HTR-8/SVneo (cell line): ENCODE results near the gene CD300LF.

ENCODE experiments used
- DNase-seq: peaks from one replicate; pipeline ENCODE4 v3.0.0; 2011; ENCODE audit warnings: low spot score, mixed read lengths; ENCODE audit not compliant: insufficient read length
- FAIRE-seq: peaks from 2 replicates; lab custom pipeline; 2011; peaks lifted over from hg19 to GRCh38; lab: Jason Lieb, UNC

Gene CD300LF

GRCh38 chr17:74698069-74698468 lies 14.7 kb downstream of the CD300LF start:
- FAIRE-seq (no peak), DNase-seq (no peak)

GRCh38 chr17:74697515-74697914 lies 15.2 kb downstream of the CD300LF start:
- FAIRE-seq (no peak), DNase-seq (no peak)

GRCh38 chr17:74695629-74696028 lies 17.1 kb downstream of the CD300LF start:
- no peak for FAIRE-seq
- no peak for DNase-seq

GRCh38 chr17:74694081-74694480 lies 18.6 kb downstream of the CD300LF start:
- no peak for FAIRE-seq
- no peak for DNase-seq

- FAIRE-seq (no peak), DNase-seq (no peak)
Measured at GRCh38 chr17:74691151-74691550, 21.6 kb downstream of the CD300LF start.

GRCh38 chr17:74690409-74690825 lies 22.3 kb downstream of the CD300LF start:
- no peak for DNase-seq

GRCh38 chr17:74687886-74688285 lies 24.8 kb downstream of the CD300LF start:
- FAIRE-seq (peak; percentile 23), DNase-seq (no peak)

More at GRCh38 chr17:74690409-74690825, 22.3 kb downstream of the CD300LF start:
- FAIRE-seq = no peak

- no peak for FAIRE-seq
- DNase-seq = no peak
Measured at GRCh38 chr17:74686761-74687160, 26.0 kb downstream of the CD300LF start.

- FAIRE-seq = no peak
- DNase-seq = no peak
Measured at GRCh38 chr17:74682471-74683190, 30.1 kb downstream of the CD300LF start.

GRCh38 chr17:74682028-74682427 lies 30.7 kb downstream of the CD300LF start:
- FAIRE-seq (no peak), DNase-seq (no peak)

GRCh38 chr17:74680941-74681340 lies 31.8 kb downstream of the CD300LF start:
- FAIRE-seq (no peak), DNase-seq (no peak)

GRCh38 chr17:74680213-74680612 lies 32.5 kb downstream of the CD300LF start:
- no peak for FAIRE-seq
- no peak for DNase-seq

GRCh38 chr17:74679374-74679773 lies 33.3 kb downstream of the CD300LF start:
- DNase-seq (no peak), FAIRE-seq (no peak)

- DNase-seq = no peak
- peak; percentile 26 for FAIRE-seq
Measured at GRCh38 chr17:74678541-74678940, 34.2 kb downstream of the CD300LF start.

GRCh38 chr17:74677558-74678466 lies 34.9 kb downstream of the CD300LF start:
- FAIRE-seq (no peak), DNase-seq (no peak)

- FAIRE-seq (no peak), DNase-seq (peak; percentile 62)
Measured at GRCh38 chr17:74671031-74671771, 41.5 kb downstream of the CD300LF start.

GRCh38 chr17:74670329-74670728 lies 42.4 kb downstream of the CD300LF start:
- FAIRE-seq (no peak), DNase-seq (no peak)

- no peak for DNase-seq
Measured at GRCh38 chr17:74663561-74663960, 49.2 kb downstream of the CD300LF start.

GRCh38 chr17:74659889-74660288 lies 52.8 kb downstream of the CD300LF start:
- DNase-seq = no peak
- FAIRE-seq = no peak

More at GRCh38 chr17:74663561-74663960, 49.2 kb downstream of the CD300LF start:
- FAIRE-seq = no peak

GRCh38 chr17:74658620-74659019 lies 54.1 kb downstream of the CD300LF start:
- DNase-seq (no peak), FAIRE-seq (peak; percentile 13)
